ENCODE measurements around the gene GPATCH8.
"Not testable (repeated sequence)": the region's sequence is repeated elsewhere in the genome, so short reads cannot be mapped to it uniquely, and the experiment has no call there.

GPATCH8 gene

DNA sequence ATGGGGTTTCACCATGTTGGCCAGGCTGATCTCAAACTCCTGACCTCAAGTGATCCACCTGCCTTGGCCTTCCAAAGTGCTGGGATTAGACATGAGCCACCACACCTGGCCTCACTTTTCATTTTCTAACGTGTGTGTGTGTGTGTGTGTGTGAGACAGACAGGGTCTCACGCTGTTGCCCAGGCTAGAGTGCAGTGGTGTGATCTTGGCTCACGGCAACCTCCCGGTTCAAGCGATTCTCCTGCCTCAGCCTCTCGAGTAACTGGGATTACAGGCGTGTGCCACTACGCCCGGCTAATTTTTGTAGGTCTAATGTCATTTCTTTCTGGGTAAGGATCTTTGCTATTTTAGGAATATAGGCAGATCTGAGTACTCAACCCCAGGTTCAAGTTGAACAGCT is 109.1 kb downstream of the GPATCH8 start:
- DNase-seq = not testable (repeated sequence)

DNA sequence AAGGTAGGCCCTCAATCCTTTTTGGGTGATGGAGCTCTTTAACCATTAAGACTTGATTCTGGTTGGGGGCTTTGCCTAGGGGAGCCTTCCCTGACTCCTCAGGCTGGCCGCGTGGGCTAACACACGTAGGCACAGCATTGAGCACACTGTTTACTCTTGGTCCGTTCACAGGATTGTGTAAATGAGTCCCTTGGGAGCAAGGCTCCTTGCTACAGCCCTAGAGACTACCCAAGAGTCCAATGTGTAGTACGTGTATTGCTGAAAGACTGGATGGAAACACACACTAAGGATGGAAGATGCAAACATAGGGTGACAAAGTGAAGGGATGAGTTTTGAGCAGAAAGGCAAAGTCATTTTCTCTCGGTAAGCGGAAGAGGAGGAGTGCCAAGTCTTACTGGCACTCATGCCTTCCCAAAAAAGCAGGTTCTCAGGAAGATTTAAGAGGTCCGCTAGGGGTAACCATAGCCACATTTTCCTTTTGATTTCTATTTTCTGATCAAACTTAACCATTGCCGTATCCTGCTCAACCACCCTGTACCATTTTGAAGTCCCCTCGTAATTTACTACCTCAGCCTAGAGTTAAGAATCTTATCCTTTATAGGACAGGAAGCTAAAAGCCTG is 112.8 kb downstream of the GPATCH8 start:
- DNase-seq = no peak

DNA sequence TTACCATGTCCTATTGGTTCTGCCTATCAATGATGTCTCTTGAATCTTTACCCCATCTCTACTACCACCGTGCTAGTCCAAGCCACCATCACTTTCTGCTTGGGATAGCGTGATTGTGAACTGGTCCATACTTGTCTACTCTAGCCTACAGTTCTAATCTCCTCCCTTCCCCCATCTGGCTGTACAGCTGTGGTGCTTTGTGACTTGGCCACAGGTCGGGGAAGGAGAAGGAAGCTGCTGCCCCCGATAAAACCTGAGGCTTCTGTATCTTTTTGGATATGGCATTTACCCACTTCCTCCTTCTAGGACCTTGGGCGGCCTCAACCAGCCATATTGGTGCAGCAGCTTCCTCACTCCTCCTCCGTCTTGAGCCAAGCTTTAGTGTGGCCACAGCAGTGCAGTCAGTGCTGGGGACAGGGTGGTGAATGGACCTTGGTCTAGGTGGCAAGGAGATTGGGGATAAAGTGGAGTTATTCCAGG is 113.4 kb downstream of the GPATCH8 start:
- DNase-seq = no peak

DNA sequence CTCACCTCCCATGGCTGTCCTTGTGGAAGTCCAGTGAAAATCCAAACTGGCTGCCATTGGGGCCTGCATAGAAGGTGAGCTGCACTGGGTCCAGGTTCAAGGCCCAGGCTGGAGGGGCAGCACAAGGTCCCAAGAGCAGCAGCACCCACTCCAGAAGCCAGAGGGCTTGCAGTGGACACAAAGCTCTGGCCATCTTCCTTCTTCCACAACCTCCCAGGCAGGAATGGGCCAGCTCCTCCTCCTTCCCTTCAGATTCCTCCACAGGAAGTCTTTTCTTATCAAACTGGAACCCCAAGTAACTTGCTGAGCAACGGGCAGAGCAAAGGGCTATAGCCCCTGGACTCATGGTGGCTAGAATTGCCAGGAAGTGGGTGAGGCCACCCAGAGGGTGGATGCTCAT is 113.9 kb downstream of the GPATCH8 start, which contains the start of gene ITGA2B:
Gene ITGA2B (minus strand): TSS at position 369 of the 400 bp plus-strand sequence. CDS start 176 bp downstream, at position 193.
- DNase-seq = no peak

DNA sequence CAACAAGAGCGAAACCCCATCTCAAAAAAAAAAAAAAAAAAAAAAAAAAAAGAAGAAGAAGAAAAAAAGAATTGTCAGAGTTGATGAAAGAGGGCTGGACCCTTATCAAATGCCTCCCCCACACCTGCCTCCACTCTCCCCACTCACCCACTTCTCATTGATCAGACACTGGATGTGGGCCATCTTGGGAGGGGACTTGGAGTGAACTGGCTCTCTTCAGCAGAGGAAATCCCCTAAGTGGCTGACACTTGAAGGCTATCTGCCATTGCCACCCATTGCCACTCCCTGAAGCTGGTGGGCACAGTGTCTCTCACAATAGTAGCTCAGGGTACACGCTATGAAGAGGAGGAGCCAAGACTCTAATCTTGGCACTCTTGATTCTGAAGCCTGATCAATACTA is 115.4 kb downstream of the GPATCH8 start:
- DNase-seq = no peak

DNA sequence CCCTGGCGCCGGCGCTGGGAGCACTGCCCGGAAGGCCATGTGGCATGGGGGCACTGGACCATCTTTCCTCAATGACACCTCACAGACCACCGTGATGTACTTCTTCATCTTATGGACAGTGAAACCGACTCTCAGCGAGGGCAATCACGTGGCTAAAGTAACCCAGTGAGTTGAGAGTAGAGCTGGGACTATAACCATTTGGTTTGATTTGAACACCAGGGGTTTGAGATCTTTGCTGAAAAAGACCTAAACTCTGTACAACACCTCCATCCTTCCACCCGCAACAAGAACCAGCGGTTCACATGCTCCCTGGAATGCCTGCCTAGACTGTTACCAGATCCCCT is 117.1 kb downstream of the GPATCH8 start:
- no peak for DNase-seq

DNA sequence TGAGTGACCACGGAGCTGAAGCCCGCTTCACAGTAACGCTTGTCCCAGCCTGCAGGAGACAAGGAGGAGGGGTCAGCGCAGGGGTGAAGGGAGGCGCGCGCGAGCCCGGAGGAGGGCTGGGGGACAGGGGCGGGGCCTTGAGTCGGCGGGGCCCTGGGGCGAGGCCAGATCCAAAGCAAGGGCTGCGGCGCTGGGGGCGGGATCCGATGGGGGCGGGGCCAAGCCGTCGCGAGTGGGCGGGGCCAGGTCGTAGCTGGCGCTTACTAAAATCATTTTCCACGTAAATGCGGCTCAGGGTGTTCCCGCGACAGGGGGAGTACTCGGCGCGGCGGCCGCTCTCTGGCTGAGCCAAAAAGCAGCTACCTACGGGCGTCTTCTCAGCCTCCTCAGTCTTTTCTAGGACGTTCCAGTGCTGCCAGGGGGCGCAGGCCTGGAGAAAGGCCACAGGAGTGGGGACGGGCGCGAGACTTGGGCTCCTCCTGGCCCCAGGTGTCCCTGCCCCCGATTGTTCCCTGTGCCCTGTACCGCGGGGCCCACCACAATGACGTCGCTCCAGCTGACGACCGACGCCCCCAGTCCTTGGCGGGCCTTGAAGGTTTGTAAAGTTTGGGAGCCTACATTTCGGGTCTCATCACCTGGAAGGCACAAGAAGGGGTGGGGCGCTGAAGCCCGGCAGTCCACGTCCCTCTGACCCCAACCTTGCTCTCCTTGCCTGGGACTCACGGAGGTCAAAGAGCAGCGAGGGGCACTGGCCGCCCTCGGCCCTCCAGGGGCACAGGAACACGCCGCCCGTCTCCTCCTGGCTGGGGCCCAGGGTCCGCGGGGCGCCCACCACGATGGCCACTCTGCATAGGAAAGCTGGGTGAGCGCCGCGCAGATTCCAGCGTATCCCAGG is 117.7 kb downstream of the GPATCH8 start:
- DNase-seq = peak; percentile 79

DNA sequence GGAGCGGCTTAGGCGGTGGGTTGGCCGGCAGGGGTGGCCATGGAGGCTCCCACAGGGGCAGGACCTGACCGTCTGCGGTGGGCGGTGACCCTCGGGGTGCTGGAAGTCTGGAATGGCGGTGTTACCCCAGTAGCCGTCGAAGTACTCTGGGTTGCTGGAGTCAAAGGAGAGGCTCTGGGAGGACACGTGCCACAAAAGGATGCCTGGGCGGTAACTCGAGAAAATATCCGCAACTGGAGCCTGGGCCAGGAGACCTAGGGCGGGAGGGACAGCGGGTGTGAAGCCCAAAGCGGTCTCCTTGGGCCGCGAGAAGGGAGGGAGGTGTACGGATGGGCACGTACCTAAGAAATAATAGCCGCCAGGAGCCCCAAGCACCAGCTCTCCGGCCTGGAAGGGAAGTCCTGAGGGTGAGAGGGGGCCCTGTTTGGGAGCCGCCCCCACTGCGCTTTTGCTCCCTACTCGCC is 118.4 kb downstream of the GPATCH8 start:
- peak; percentile 86 for DNase-seq

DNA sequence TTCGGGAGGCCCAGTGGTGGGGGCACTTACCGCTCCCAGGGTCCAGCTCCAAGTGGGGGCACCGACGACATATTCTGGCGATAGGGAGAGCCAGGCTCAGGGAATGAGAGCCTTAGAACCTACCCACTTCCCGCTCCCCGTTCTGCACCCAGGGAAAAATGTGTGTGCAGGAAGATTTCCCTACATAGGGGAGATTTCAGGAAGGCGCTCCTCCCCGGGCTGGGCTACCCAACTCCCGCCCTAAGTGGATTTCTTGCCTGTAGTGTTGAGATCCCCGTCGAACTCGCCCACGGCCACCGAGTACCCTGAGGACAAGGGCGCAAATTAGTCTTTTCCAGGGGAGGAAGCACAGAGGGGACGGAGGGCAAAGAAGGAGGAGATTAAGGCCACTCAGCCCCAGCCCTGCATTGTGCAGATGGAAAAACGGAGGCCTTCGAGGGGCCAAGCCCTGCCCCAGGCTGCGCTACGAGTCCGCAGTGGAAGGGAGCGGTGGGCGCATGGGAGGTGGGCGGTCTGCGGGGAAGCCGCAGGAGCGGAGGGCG is 118.9 kb downstream of the GPATCH8 start:
- DNase-seq = no peak

DNA sequence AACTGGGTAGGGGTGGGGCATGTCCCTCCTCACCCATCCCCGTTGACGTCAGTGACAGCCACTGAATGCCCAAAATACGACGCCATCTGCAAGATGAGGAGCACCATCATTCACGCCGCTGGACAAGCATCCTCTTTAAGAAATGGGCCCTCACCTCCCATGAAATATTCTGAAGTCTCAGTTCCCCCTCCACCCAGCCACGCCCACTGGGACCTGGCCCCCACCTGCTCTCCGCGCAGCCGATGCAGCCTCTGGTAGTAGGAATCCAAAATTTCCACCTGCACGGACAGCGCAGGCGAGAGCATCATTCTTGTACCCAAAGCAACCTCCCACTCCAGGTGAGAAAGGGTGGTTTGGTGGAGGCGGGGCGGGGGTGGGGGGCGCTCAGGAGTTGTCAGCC is 119.3 kb downstream of the GPATCH8 start:
- no peak for DNase-seq

DNA sequence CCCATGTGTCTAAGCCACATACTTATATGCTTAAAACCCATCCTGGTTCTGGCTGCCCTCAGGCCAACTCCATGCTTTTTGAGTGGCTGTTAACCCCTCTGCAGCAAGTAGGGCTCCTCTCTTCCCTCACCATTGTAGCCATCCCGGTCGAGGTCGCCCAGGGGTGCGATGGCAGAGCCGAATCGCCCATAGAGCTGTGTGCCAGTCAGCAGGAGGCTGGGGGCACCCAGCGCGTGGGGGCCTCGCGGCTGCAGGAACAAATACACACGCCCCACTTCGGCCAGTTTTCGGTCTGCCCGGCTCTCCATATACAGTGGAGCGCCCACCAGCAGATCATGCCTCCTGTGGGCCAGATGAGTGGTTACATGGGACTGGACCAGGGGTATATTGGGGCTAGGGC is 119.8 kb downstream of the GPATCH8 start:
- DNase-seq = no peak

DNA sequence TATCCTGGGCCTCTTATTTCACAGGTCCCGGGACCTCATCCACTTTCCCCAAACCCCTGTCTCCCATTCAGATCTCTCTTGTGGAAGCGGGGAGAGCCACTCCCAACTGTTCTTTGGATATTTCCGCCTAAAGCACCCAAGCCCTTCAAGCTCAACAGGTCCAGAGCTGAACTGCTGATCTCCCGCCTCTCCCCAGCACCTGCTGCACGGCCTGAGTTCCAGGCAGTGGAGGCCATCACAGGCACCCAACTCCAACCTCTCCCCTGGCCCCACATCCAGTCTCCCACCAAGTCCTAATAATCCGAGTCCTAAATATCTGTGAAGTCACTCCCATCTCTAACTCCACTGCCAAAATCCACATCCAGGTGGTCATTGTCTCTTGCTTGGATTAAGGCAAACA is 120.3 kb downstream of the GPATCH8 start:
- no peak for DNase-seq

DNA sequence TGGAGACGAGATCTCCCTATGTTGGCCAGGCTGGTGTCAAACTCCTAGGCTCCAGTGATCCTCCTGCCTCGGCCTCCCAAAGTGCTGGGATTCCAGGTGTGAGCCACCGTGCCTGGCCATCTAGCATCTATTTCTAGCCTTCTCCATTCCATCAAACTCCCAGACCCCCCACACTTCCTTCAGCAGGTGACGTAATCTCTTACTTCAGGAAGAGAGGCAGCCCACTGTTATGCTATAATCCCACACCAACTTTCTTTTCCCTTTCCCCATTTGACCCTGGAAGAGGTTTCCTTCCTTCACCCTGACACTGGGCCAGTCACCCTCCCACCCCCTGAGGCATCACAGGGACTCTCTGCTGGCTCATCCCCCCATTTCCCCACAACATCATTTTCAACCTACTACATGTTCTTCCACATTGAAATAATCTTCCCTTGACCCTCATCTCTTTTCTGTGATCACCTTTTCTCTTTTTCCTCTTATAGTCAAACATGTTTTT is 121.3 kb downstream of the GPATCH8 start:
- DNase-seq = no peak

DNA sequence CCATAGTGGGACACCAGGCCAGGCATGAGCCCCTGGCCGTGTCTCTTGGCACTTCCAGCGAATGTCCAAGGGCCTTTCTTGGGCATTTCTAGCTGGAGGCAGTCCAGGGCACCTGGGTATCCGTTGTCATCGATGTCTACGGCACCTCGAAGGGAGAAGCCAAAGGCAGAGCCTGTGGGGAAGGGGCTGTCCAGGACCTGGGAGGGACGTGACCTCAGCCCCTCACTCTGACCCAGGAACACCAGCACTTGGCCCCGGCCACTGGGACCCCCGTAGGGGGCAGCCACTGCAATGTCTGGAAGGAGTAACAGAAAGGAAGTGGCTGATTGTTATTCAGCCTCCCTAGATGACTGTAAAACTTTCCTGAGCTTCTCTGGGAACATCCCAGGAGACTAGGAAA is 122.4 kb downstream of the GPATCH8 start:
- DNase-seq = no peak

DNA sequence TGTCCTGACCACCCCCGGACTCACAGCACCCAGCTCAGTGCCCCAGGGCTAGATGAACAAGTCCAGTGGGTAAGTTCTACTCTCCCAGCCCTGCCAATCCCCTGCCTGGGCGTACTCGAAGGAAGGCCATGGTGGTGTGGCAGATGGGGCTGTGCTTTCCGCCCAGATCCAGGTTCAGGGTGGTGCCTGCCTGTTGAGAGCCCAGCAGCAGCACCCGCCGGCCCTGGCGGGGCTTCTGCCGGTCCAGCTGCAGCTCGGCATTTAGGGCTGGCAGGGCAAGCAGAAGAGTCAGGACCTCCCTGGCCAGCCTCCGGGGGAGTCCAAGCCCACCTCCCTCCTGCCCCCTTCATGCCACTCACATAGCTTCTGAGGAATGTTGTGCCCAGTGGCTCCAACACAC is 123.3 kb downstream of the GPATCH8 start:
- no peak for DNase-seq

DNA sequence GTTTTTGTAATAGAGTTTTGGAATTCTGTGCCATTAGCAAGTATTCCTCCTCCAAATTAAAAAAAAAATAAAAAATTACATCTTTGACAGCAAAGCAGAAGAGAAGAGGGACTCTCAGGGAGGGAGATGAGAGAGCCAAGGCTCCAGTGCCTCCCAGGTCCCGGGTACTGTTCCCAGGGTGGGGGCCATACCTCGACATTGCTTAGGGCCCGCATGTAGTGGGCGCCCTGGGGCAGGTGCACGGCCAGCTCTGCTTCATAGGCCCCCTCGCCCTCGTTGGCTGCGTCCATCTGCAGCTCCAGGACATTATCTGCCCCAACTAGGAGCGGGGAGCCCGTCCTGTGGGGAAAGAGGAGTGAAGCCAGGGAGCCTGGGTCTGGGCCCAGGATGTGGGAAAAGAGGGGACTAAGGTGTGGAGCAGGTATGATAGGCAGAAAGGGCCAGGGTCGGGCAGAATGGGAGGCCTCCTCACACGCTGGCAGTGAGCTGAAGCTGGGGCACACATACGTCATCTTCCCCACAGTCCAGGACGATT is 125.0 kb downstream of the GPATCH8 start:
- no peak for DNase-seq

DNA sequence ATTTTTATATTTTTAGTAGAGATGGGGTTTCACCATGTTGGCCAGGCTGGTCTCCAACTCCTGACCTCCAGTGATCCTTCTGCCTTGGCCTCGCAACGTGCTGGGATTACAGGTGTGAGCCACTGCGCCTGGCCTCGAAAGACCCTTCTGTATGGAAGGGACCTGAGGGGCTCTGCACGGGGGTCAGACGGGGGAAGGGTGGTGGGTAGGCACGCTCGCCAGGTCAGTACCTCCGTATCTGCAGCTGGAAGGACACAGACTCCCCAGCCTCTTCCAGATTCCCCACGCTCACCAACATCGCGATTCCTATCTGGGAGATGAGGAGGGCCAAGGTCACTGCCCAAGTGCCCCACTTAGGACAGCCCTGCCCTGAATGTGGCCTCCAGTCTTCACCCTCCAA is 126.4 kb downstream of the GPATCH8 start:
- no peak for DNase-seq

DNA sequence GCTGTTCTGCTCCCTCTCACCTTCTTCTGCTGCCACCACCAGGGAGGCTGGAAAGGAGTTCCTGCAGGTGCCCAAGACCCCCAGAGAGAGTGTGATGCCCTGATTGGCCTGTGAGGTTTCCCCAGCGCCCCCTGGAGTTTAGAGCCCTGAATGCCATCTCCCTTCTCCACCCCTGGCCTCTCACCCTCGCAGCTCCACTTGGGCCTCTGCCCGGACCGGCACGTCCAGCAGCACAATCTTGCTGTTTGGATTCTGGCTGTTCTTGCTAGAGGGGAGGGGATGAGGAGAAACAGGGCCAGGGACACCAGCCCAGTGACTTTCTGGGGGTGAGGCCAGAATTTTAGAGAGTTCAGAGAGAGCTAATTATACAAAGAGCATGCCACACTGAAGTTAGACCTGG is 127.1 kb downstream of the GPATCH8 start:
- DNase-seq = peak; percentile 61

DNA sequence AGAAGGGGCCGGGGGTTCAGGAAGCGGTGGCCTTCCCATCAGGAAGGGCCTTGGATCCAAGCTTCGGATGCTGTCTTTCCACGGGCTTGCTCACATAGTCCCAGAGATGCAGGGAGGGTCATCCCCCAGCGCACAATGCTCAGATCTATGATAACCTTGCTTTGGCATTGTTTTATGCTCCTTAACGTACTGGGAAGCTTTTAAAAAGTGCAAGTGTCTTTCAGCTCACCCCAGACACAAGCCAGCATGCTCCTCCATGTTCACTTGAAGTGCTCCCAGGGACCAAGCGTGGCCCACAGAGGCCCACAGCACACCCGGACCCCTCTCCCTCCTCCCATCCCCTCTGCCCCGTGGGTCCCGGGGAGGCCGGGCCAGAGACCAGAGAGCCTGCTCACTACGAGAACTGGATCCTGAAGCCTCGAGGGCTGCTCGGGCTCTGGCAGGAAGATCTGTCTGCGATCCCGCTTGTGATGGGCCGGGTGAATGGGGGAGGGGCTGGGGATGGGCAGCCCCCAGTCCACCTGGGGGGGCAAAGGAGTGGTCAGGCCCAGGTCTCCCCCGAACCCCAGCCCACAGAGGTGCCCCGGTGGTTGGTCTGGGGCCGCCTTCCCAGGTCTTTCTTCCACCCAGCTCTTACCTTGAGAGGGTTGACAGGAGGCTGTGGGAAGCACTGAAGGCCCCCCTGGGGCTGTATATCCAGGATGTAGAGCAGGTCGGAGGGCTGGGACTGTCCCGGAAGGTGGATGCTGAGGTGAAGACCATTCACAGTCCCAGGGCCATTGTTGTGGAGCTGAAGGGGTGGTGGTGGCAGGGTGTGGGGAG is 127.8 kb downstream of the GPATCH8 start:
- DNase-seq = no peak

DNA sequence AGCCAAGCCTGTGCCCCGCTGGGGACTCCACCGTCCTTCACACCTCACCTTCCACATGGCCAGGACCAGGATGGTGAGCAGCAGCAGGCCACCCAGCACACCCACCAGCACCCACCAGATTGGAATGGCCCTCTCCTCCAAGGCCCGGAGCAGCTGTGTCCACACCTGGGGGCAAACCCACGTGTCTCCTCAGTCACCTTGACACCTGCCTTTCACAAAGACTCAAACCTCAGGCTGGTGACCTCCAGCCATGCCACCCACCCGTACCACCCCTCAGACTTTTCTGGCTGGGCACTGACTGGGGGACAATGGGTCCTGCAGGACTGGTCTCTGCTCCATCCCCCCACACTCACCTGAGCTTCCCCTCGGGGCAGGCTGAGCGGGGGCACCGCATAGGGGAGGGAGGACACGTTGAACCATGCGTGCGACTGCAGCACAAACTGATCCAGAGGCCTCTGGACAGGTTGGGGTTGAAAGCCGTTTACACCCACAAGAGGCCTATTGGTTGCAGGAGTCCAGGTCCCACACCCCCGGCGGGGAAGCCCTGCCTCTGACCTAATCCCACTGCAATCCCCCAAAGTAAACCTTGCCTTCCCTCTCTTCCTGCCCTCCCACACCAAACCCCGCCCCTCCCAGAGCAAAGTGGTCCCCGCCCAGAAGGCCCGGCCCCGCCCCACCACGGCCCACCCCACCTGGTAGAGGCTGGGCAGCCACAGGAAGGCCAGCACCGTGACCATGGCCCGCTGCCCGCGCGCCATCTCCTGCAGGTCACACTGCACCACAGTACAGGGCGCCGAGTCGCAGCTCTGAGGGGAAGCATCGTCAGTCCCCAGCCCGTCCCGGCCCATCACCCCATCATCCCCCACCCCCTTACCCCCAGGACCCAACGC is 128.7 kb downstream of the GPATCH8 start:
- no peak for DNase-seq

DNA sequence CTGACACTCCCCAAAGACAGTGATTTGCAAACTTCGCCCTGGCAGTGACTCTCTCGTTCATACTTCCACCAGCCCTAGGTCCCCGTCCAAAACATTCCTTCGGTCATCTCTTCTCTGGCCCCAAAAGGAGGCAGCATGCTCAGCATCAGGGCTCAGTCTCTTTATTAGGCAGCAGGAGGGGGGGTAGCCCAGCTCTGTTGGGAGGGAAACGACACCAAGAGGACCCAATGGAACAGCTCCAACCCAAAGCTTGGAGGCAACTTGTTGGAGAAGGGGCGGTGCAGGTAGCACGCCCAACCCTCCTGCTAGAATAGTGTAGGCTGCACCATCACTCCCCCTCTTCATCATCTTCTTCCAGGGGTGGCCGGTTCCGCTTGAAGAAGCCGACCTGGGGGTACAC is 131.2 kb downstream of the GPATCH8 start:
- DNase-seq = no peak

Measured in retina (tissue), 1 donor.